MM.1S (cell line): ENCODE results near the gene BRIX1.

Source experiments
- DNase-seq: peaks from one replicate; pipeline ENCODE4 v3.0.0-alpha.2; 2015
- H2AFZ ChIP-seq: fragments of 300-600 bp; sonication (generic); 2 replicates; pipeline ENCODE4 v1.6.0; 2016; ENCODE audit warnings: antibody characterized with exemption, low read length
- H3F3A ChIP-seq: fragments of 300-600 bp; sonication (generic); 2 replicates; pipeline ENCODE4 v1.6.1; 2016; ENCODE audit warnings: mild to moderate bottlenecking, antibody characterized with exemption, low read length, moderate library complexity, mixed read lengths; ENCODE audit not compliant: insufficient read depth
- H3K27ac ChIP-seq: fragments of 300-600 bp; sonication (generic); 2 replicates; pipeline ENCODE4 v1.5.1; 2016; ENCODE audit warnings: mild to moderate bottlenecking, low read length
- H3K27me3 ChIP-seq: fragments of 300-600 bp; sonication (generic); replicated peaks from 2 replicates; pipeline ENCODE4 v1.6.0; 2016; ENCODE audit warnings: low read length; ENCODE audit not compliant: insufficient read depth
- H3K36me3 ChIP-seq: fragments of 300-600 bp; sonication (generic); replicated peaks from 2 replicates; pipeline ENCODE4 v1.6.1; 2016; ENCODE audit warnings: mild to moderate bottlenecking, low read length, mixed read lengths; ENCODE audit not compliant: insufficient read depth
- H3K4me1 ChIP-seq: fragments of 300-600 bp; sonication (generic); 2 replicates; pipeline ENCODE4 v1.6.1; 2016; ENCODE audit warnings: low read length, mixed read lengths
- H3K4me2 ChIP-seq: fragments of 300-600 bp; sonication (generic); 2 replicates; pipeline ENCODE4 v1.6.0; 2016; ENCODE audit warnings: low read depth, low read length
- H3K4me3 ChIP-seq: fragments of 300-600 bp; sonication (generic); 2 replicates; pipeline ENCODE4 v1.5.1; 2016; ENCODE audit warnings: low read length, mixed read lengths
- H3K79me2 ChIP-seq: fragments of 300-600 bp; sonication (generic); 2 replicates; pipeline ENCODE4 v1.6.1; 2016; ENCODE audit warnings: mixed run types, low read length, mixed read lengths
- H3K9ac ChIP-seq: fragments of 300-600 bp; sonication (generic); 2 replicates; pipeline ENCODE4 v1.6.1; 2016; ENCODE audit warnings: low read length, mixed read lengths
- H3K9me2 ChIP-seq: fragments of 300-600 bp; sonication (generic); replicated peaks from 2 replicates; pipeline ENCODE4 v1.6.1; 2016; ENCODE audit warnings: mild to moderate bottlenecking, low read length, mixed read lengths; ENCODE audit not compliant: insufficient read depth
- H3K9me3 ChIP-seq: fragments of 300-600 bp; sonication (generic); replicated peaks from 2 replicates; pipeline ENCODE4 v1.6.1; 2016; ENCODE audit warnings: mild to moderate bottlenecking, low read length, mixed read lengths; ENCODE audit not compliant: insufficient read depth
- H4K20me1 ChIP-seq: fragments of 300-600 bp; sonication (generic); 2 replicates; pipeline ENCODE4 v1.6.1; 2016; ENCODE audit warnings: mild to moderate bottlenecking, low read length, moderate library complexity, mixed read lengths; ENCODE audit not compliant: insufficient read depth
- EZH2 ChIP-seq: fragments of 300-600 bp; sonication (generic); optimal IDR thresholded peaks from 2 replicates; pipeline ENCODE3; 2017; ENCODE audit warnings: low read depth, mild to moderate bottlenecking, antibody characterized with exemption, low read length, mixed read lengths
- EZH2phosphoT487 ChIP-seq: fragments of 300-600 bp; sonication (generic); IDR thresholded peaks from 2 replicates; pipeline ENCODE4 v1.6.1; 2018; ENCODE audit warnings: antibody characterized with exemption, low read length
- TF ChIP-seq, protein P1 (sequence below): fragments of 300-600 bp; sonication (generic); IDR thresholded peaks from 2 replicates; pipeline ENCODE4 v1.5.1; 2016; ENCODE audit warnings: antibody characterized with exemption, low read length, mixed read lengths

Gene BRIX1

DNA sequence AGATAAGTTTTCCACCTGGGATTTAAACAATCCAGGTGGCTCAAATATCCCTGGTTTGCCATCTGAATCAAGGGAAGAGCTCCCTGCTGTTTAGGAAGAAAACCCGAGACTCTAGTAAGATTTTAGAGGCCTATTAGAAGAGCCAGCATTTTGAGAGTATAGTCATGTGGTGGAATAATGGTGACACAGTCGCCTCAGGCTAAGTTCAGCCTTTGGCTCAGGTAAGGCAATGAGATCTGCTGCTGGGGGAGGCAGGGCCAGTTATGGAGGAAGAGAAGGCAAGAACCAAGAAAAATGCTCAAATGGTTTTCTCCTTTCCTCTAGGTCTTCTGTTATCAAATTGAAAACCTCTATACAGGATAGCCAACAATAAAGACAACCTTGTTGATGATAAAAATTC, 16.4 kb upstream of the BRIX1 start:
- Histone ChIP-seq H3K9me3 (no peaks in the 10 kb centered on the region), H2AFZ (no peak overlapping the region), H3K4me2 (no peak overlapping the region), H3K27ac (no peak overlapping the region), H4K20me1 (no peaks in the 10 kb centered on the region), H3K4me3 (no peak overlapping the region), H3K79me2 (no peaks in the 10 kb centered on the region), H3K27me3 (no peaks in the 10 kb centered on the region), H3K36me3 (no peaks in the 10 kb centered on the region), H3K9ac (no peak overlapping the region), H3K4me1 (no peaks in the 10 kb centered on the region), H3K9me2 (no peaks in the 10 kb centered on the region), H3F3A (no peaks in the 10 kb centered on the region)
- no peak for DNase-seq
- TF ChIP-seq EZH2 (no peak), EZH2phosphoT487 (no peak)
- TF ChIP-seq, protein P1, sequence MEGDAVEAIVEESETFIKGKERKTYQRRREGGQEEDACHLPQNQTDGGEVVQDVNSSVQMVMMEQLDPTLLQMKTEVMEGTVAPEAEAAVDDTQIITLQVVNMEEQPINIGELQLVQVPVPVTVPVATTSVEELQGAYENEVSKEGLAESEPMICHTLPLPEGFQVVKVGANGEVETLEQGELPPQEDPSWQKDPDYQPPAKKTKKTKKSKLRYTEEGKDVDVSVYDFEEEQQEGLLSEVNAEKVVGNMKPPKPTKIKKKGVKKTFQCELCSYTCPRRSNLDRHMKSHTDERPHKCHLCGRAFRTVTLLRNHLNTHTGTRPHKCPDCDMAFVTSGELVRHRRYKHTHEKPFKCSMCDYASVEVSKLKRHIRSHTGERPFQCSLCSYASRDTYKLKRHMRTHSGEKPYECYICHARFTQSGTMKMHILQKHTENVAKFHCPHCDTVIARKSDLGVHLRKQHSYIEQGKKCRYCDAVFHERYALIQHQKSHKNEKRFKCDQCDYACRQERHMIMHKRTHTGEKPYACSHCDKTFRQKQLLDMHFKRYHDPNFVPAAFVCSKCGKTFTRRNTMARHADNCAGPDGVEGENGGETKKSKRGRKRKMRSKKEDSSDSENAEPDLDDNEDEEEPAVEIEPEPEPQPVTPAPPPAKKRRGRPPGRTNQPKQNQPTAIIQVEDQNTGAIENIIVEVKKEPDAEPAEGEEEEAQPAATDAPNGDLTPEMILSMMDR: no peak

DNA sequence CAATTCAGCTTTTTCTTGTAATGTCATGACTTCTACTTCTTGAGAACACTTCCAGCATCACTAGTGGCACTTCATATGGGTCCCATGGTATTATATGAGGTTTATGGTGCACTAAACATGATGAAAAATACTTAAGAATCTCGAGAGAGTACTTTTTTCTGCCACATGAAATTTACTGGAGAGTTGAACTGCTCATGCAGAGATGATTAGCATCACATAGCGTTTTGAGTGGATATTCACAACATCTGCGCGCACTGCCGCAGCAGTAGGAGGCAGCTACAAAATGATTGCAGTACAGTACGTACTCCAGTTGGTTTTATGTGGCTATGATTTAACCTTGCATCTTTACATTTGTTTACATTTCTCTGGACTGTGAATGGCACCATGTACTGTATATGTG, 14.9 kb upstream of the BRIX1 start:
- H3K9me2 ChIP-seq: no peaks in the 10 kb centered on the region
- H3K4me1 ChIP-seq: no peaks in the 10 kb centered on the region
- no peaks in the 10 kb centered on the region for H3F3A ChIP-seq
- H2AFZ ChIP-seq: no peak overlapping the region
- no peaks in the 10 kb centered on the region for H3K9me3 ChIP-seq
- no peaks in the 10 kb centered on the region for H3K79me2 ChIP-seq
- H3K9ac ChIP-seq: no peak overlapping the region
- TF ChIP-seq EZH2phosphoT487: no peak
- TF ChIP-seq, protein P1: no peak
- no peak for TF ChIP-seq EZH2
- no peak overlapping the region for H3K27ac ChIP-seq
- H3K36me3 ChIP-seq: no peaks in the 10 kb centered on the region
- H4K20me1 ChIP-seq: no peaks in the 10 kb centered on the region
- H3K4me2 ChIP-seq: no peak overlapping the region
- DNase-seq: no peak
- H3K4me3 ChIP-seq: no peak overlapping the region
- H3K27me3 ChIP-seq: no peaks in the 10 kb centered on the region

DNA sequence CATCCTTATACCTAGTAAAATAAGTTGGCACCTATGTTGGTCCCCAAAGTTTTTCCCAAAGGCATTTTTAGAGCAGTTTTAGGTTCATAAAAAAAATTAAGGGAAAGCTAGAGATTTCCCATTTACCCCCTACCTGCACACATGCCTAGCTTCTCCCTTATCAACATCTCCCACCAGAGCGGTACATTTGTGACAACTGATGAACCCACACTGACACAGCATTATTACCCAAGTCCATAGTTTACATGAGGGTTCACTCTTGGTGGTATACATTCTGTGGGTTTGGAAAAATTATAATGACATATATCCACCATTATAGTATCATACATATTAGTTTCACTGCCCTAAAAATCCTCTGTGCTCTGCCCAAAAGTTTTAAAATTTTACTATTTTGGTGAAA, 12.3 kb upstream of the BRIX1 start:
- Histone ChIP-seq H3K36me3 (no peaks in the 10 kb centered on the region), H3K4me2 (no peak overlapping the region), H3K27me3 (no peaks in the 10 kb centered on the region), H3K9me2 (no peaks in the 10 kb centered on the region), H3K27ac (no peak overlapping the region), H3K9ac (no peak overlapping the region), H2AFZ (no peak overlapping the region), H4K20me1 (no peaks in the 10 kb centered on the region), H3K4me3 (no peak overlapping the region), H3K4me1 (no peaks in the 10 kb centered on the region), H3F3A (no peaks in the 10 kb centered on the region), H3K9me3 (no peaks in the 10 kb centered on the region), H3K79me2 (no peaks in the 10 kb centered on the region)
- DNase-seq: no peak
- TF ChIP-seq EZH2 (no peak), EZH2phosphoT487 (no peak)
- TF ChIP-seq, protein P1: no peak

DNA sequence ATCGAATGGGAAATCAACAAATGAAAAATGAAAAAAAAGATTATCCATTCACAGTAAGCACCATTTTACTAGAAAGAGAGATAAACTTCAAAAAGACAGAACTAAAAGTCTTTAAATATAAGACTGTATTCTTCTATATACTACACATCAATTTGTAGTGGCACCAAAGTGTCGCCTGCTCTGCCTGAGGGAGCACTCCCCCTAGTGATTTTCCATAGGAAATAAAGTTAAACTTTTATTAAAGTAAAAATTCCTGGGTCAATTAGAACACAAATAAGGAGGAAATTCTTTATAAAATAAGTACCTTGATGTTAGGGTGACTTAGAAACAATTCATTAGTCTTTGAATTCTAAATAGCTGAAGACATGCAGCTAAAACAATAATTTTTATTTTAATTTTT, 9.9 kb upstream of the BRIX1 start:
- H3K9ac ChIP-seq: no peak overlapping the region
- no peaks in the 10 kb centered on the region for H3K9me2 ChIP-seq
- H3K4me3 ChIP-seq: no peak overlapping the region
- no peak overlapping the region for H2AFZ ChIP-seq
- no peaks in the 10 kb centered on the region for H3K4me1 ChIP-seq
- H3K27me3 ChIP-seq: no peaks in the 10 kb centered on the region
- no peaks in the 10 kb centered on the region for H3K79me2 ChIP-seq
- H3F3A ChIP-seq: no peaks in the 10 kb centered on the region
- DNase-seq: no peak
- H4K20me1 ChIP-seq: no peaks in the 10 kb centered on the region
- H3K27ac ChIP-seq: no peak overlapping the region
- no peaks in the 10 kb centered on the region for H3K9me3 ChIP-seq
- H3K4me2 ChIP-seq: no peak overlapping the region
- no peak for TF ChIP-seq EZH2phosphoT487
- TF ChIP-seq, protein P1: peak; percentile 25
- no peak for TF ChIP-seq EZH2
- no peaks in the 10 kb centered on the region for H3K36me3 ChIP-seq
